ENCODE measurements around the gene PODXL2. TPM values are rescaled to one million over a fixed set of nuclear protein-coding genes. Genes with fewer than 3 reads are reported as not detected.

The PODXL2 gene
- total RNA-seq, 1 donor from 2014 or later, result 25.7 TPM

DNA sequence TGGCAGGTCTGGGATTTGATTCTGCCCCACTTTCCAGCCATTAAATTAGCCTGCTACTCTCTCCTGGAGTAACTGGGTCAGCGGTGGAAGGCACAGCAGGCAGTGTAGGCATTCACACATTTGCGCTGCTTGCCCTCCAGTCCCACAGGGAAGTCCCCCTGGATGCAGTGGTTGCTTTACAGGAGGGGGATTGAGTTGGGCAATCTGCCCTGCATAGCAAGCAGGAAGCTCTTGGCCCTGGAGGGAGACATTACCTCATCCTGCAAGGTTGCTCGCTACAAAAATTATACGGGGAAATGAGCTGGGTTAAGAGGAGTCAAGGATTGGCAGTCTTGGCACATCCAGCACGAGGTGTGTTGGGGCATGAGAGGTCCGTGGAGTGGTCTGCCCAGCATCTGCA lies 16.0 kb upstream of the PODXL2 start:
- Mint-ChIP-seq H3K9me3 (ENCODE audit: low read depth) (no peaks in the 10 kb centered on the region), H3K36me3 (ENCODE audit: insufficient read depth) (peaks cover 32% of the 10 kb centered on the region), H3K4me1 (ENCODE audit: low read depth) (no peaks in the 10 kb centered on the region), H3K27me3 (no peaks in the 10 kb centered on the region), H3K27ac (no peak overlapping the region), H3K4me3 (ENCODE audit: low read depth) (no peak overlapping the region)
- TF ChIP-seq, protein P1, sequence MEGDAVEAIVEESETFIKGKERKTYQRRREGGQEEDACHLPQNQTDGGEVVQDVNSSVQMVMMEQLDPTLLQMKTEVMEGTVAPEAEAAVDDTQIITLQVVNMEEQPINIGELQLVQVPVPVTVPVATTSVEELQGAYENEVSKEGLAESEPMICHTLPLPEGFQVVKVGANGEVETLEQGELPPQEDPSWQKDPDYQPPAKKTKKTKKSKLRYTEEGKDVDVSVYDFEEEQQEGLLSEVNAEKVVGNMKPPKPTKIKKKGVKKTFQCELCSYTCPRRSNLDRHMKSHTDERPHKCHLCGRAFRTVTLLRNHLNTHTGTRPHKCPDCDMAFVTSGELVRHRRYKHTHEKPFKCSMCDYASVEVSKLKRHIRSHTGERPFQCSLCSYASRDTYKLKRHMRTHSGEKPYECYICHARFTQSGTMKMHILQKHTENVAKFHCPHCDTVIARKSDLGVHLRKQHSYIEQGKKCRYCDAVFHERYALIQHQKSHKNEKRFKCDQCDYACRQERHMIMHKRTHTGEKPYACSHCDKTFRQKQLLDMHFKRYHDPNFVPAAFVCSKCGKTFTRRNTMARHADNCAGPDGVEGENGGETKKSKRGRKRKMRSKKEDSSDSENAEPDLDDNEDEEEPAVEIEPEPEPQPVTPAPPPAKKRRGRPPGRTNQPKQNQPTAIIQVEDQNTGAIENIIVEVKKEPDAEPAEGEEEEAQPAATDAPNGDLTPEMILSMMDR (IDR thresholded peaks at IDR 0.05; ENCODE audit: unreplicated experiment), result no peak
- DNase-seq (ENCODE audit: low spot score, unreplicated experiment), result no peak

GRCh38 chr3:127613406-127613805 lies 15.6 kb upstream of the PODXL2 start:
- Mint-ChIP-seq H3K27ac (no peak overlapping the region), H3K36me3 (ENCODE audit: insufficient read depth) (peaks cover 33% of the 10 kb centered on the region)

DNA sequence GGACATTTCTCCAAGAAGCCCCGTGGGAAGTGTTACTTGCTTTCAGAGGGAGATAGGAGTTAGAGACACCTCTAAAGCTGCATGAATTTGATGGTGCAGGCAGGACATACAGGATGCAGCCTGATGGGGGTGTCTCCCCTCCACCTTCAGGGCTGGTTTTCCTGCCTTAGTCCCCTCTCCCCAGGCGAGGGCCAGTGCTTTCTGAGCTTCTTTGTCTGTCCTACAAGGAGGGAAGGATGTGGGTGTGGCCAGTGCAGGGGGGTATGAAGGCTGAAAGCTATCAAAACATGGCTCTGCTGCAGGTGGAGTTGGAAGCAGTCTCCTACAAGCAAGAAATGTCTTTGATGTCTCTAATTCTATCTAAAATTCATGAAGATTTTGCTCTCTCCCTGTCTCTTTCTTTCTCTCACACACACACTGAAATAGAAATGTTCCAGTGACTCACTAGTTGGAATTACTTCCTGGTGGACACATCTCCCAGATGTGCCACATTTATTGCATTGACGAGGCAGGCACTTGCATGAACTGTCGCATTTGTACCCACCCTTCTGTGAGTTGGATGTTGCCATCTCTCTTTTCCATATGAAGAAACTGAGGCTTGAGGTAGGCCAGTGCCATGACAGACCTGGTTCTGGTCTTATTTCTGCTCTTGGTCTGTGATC lies 13.9 kb upstream of the PODXL2 start:
- DNase-seq (ENCODE audit: low spot score, unreplicated experiment), result no peak
- Mint-ChIP-seq H3K4me3 (ENCODE audit: low read depth) (no peak overlapping the region), H3K4me1 (ENCODE audit: low read depth) (no peaks in the 10 kb centered on the region), H3K9me3 (ENCODE audit: low read depth) (no peaks in the 10 kb centered on the region), H3K27me3 (no peaks in the 10 kb centered on the region), H3K36me3 (ENCODE audit: insufficient read depth) (peaks cover 31% of the 10 kb centered on the region), H3K27ac (no peak overlapping the region)
- TF ChIP-seq, protein P1 (IDR thresholded peaks at IDR 0.05; ENCODE audit: unreplicated experiment), result no peak

More at GRCh38 chr3:127613406-127613805, 15.6 kb upstream of the PODXL2 start:
- Mint-ChIP-seq H3K9me3 (ENCODE audit: low read depth) (no peaks in the 10 kb centered on the region), H3K4me1 (ENCODE audit: low read depth) (no peaks in the 10 kb centered on the region), H3K4me3 (ENCODE audit: low read depth) (no peak overlapping the region), H3K27me3 (no peaks in the 10 kb centered on the region)
- TF ChIP-seq, protein P1 (IDR thresholded peaks at IDR 0.05; ENCODE audit: unreplicated experiment), result no peak
- no peak for DNase-seq (ENCODE audit: low spot score, unreplicated experiment)

DNA sequence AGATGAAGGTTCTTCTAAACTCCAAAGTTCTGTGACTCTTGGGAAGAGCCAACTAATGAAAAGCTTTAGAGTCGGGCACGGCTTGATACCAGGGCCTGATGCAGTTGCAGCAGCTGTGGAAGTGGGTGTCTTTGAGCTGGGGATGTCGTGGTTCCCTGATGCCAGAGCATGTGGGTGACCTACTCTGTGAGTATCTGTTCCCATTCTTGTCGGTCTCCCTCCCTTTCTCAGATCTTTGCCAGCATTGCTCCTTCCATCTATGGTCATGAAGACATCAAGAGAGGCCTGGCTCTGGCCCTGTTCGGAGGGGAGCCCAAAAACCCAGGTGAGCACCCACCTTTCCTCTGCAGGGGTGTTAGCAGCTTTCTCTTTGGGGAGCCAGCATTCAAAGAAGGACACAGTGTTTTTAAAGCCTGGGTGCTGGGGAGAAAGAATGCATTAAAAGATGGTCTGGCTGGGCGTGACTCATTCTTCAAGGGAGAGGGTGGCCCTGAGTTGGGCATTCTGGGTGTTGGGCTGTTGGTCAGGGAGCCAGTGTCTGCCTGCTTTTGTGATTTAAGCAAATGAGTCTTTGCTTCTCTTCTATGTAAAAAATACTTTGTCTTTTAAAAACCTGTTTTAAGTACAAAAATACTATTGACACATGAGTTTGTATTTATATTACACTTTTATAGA lies 13.2 kb upstream of the PODXL2 start:
- Mint-ChIP-seq H3K27me3 (no peaks in the 10 kb centered on the region), H3K36me3 (ENCODE audit: insufficient read depth) (peaks cover 31% of the 10 kb centered on the region), H3K9me3 (ENCODE audit: low read depth) (no peaks in the 10 kb centered on the region), H3K27ac (no peak overlapping the region), H3K4me3 (ENCODE audit: low read depth) (no peak overlapping the region), H3K4me1 (ENCODE audit: low read depth) (no peaks in the 10 kb centered on the region)
- no peak for DNase-seq (ENCODE audit: low spot score, unreplicated experiment)
- TF ChIP-seq, protein P1 (IDR thresholded peaks at IDR 0.05; ENCODE audit: unreplicated experiment), result no peak

DNA sequence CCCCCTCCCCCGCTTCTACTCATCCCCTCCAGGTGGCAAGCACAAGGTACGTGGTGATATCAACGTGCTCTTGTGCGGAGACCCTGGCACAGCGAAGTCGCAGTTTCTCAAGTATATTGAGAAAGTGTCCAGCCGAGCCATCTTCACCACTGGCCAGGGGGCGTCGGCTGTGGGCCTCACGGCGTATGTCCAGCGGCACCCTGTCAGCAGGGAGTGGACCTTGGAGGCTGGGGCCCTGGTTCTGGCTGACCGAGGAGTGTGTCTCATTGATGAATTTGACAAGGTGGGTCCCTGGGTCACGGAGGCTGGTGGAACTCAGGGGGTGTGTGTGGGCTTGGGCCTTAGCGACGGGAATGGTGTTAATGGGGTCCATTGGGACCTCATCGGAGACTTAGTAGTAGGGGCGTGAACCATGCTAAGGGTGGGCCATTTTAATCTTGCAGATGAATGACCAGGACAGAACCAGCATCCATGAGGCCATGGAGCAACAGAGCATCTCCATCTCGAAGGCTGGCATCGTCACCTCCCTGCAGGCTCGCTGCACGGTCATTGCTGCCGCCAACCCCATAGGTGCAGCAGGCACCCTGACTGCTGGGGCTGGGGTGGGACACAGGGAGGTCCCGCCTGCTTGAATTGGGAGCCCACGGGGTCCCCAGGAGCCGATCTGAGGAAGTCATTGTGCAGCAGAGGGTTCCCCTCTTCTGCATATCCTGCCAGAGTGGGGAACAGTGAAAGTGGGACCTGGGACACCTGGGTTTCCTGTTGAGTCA lies 12.0 kb upstream of the PODXL2 start:
- Mint-ChIP-seq H3K27ac (no peak overlapping the region), H3K27me3 (no peaks in the 10 kb centered on the region), H3K36me3 (ENCODE audit: insufficient read depth) (peaks cover 34% of the 10 kb centered on the region), H3K4me3 (ENCODE audit: low read depth) (no peak overlapping the region), H3K4me1 (ENCODE audit: low read depth) (no peaks in the 10 kb centered on the region), H3K9me3 (ENCODE audit: low read depth) (no peaks in the 10 kb centered on the region)
- DNase-seq (ENCODE audit: low spot score, unreplicated experiment), result no peak
- TF ChIP-seq, protein P1 (IDR thresholded peaks at IDR 0.05; ENCODE audit: unreplicated experiment), result no peak

All from progenitor cell of endocrine pancreas (in vitro differentiated cells).